HG02623 (cell line): ENCODE data around the gene LIPM.

ENCODE experiments used
- ATAC-seq: cut with Tn5 transposase; IDR thresholded peaks from one replicate; pipeline ENCODE4 v1.9.1; 2021; ENCODE audit warnings: moderate library complexity; ENCODE audit not compliant: unreplicated experiment

LIPM gene

DNA sequence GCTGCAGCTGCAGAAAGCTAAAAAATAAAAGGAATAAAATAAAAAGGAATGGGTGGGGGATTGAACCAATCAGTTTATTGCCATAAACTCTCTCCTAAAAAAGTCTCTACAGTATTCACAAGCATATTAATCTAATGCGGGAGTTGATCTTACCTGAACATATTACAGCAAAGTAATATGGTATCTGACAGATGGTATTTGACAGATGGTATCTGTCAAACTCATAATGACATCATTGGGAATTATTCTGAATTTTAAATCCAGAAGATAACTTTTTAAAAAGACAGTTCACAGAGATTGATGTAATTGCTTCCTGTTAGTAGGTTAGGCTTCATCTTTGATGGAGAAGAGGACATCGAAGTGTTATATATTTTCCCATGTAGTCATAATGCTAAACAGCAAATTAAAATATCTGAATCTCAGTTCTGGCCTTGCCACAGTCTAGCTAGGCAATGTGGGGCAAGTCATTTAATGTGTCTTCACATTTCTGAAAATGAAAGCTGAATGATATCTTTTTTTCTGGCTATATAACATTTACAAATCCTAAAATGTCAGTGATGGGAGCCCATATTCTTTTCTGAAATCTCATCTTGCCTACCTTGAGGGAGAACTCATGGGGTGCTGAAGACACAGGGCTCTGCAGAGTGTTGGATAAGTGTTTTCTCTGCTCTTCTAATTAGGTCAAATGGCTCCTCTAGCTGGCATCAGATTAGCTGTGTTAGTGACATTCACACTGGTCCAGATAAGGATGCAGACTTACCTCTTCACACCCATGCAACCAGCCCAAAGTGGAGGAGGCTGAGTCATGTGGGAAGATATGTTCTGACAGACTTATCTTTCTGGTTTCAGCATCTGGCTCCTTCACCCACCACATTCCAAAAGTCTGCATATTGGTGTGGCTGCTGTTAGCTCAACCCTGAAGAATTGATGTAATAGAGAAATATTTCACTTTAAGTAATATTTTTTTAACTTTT lies 2.1 kb upstream of the LIPM start:
- no peak for ATAC-seq

DNA sequence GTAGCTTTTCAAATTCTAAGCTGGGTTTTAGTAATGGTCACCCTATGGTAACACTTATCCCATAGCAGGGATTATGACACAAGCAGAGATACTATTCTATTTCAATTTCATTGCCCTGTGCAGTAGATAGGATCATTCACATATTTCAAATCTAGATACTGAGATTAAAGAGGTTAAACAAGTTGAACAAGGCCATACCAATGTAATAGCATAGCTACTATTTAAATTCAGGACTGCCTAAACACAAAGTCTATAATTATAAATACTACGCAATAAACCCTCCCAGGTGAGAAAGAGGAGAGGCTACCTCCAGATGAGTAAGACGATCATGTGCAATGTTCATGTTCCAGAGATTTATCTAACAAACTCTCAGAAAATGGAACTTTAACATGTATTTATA lies 1.1 kb downstream of the LIPM start:
- no peak for ATAC-seq

GRCh38 chr10:88804083-88804812 lies 1.7 kb downstream of the LIPM start:
- no peak for ATAC-seq

- no peak for ATAC-seq
These were observed 2.8 kb downstream of the LIPM start for GRCh38 chr10:88805361-88805760.

GRCh38 chr10:88805924-88806323 lies 3.4 kb downstream of the LIPM start:
- no peak for ATAC-seq

- ATAC-seq, result no peak
These were observed 7.1 kb downstream of the LIPM start for GRCh38 chr10:88809621-88810020.

DNA sequence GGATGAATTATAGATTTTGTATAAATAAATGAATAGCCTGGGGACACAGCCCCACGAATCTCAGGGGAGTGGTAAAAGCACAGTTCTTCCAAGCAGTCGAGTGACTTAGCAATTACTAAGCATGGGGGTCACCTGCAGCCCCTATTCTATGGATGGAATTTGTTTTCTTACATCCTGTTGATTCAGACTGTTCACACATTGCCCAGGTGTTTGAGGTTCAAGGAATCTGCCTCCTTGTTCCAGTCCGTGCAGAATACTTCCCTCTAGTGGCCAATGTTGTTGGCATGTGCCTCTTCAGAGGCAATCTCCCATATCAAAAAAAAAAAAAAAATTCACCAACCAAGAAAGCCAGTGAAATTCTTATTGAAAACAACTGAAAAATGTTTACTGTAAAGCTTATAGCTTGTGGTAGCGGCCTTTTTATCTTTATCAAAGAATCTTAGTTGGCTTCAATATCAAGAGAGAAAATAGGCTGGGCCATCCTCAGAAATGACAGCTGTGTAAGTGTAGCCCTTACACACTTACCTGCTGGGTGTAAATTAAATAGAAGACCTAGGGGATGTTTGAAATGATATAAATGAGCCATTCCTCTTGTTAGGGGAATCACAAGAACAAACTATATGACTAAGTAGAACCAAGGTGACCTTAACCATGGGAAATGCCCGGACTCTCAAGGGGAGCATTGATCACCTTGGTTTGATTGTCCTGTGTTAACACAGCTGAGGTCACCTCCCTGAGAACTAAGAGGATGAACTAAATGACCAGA lies 7.8 kb downstream of the LIPM start:
- no peak for ATAC-seq

DNA sequence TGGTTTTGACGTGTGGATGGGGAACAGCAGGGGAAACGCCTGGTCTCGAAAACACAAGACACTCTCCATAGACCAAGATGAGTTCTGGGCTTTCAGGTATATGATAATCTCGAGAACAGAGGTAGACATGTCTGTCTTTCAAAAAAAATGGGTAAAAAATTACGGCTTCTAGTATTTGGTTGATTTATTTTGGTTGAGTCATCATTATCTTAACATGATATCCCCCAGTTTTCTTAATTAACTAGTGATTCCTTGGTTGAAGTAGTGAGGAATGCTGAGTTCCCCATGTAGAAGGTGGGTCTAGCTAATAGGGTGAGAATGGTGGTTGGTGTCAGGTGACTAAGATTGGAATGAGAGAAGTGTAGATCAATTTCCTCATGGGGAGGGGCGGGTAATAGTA lies 10.7 kb downstream of the LIPM start:
- ATAC-seq, result no peak

GRCh38 chr10:88819290-88819689 lies 16.8 kb downstream of the LIPM start:
- no peak for ATAC-seq

- no peak for ATAC-seq
These were observed 18.3 kb downstream of the LIPM start for GRCh38 chr10:88820748-88821401.

DNA sequence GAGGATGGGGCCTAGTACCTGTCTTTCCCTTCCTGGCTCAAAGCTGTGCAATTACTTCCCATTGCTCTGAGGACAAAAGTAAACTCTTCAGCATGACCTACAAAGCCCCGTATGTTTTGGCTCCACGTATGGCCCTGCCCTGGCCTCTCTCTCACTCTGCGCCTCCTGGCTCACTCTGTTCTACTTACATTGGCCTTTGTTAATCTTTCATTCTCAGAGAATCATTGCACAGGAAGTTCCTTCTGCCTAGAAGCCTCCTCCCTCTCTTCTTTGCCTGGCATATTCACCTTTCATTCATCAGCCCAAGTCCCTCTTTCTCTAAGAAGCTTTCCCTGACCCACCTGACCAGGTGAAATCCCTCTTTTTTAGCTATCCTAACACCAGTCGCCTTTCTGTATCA lies 23.9 kb downstream of the LIPM start:
- ATAC-seq, result no peak

GRCh38 chr10:88827671-88828070 lies 25.1 kb downstream of the LIPM start:
- ATAC-seq, result no peak

- ATAC-seq, result no peak
These were observed 25.8 kb downstream of the LIPM start for GRCh38 chr10:88828310-88828709.

- no peak for ATAC-seq
These were observed 28.2 kb downstream of the LIPM start for GRCh38 chr10:88830643-88831268.

DNA sequence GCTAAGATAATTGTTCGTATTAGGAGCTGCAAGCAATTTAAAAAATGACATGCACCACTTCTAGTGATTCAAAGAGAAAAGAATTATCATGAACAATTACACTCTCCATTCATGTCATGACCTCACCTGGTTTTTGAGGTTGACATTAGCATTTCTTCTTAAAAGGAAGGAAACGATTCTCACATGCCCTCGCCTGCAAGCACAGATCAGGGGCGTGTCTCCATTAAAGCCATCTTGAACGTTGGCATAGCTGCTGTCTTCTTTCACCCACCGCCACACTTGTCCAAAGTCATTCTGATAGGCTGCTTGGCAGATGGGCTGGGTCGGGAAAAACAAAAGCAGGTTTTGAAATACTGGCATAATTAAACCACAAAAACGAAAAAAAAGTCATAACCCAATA lies 29.2 kb downstream of the LIPM start:
- no peak for ATAC-seq

DNA sequence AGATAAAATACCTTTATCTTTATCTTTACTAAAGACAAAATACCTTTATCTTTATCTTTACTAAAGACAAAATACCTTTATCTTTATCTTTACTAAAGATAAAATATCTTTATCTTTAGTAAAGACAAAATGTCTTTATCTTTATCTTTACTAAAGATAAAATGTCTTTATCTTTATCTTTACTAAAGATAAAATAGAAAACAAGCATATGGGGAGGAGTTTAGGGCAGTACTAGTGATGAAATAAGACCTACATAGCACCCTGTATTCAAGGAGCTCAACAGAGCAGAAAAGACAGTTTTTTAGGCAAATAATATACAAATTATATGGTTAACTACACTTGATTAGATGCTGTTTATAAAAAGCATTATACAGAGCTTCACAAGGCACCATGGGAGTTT lies 29.8 kb downstream of the LIPM start:
- ATAC-seq, result no peak

DNA sequence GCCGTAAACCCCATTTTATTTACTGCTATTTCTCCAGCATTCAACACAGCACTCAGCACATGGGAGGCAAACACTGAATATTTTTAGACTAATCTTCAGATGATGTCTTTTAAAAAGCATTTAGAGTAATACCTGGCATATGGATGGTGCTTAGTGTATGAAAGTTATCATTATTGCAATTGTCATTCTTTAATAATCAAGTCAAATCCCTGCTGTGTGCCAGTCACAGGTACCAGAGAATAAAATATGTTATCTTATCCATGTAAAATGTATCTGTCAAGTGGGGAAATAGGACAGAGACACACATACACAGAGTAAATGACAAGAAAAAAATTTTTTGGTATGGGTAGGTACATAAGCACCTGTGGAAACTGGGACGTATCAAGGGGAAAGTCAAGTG lies 30.6 kb downstream of the LIPM start:
- ATAC-seq, result no peak

GRCh38 chr10:88833723-88834122 lies 31.2 kb downstream of the LIPM start:
- ATAC-seq, result no peak

GRCh38 chr10:88835096-88835909 lies 32.8 kb downstream of the LIPM start:
- ATAC-seq, result peak; percentile 80

DNA sequence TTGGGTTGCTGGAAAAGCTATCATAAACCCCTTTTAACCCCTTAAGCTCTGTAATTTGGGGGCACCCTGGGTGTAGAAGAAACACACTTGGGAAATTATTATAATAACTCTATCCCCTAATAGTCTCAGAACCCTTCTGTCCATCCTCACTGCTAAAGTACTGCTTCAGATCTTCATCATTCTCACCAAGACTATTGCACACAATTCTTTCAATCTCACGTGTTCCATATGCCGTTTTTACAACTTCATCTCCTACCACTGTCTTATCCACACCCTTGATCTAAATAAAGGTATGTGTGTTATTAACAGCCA lies 33.3 kb downstream of the LIPM start:
- peak; percentile 20 for ATAC-seq
